Measurements from ENCODE around the gene DNAAF5. TPM values are rescaled to one million over a fixed set of nuclear protein-coding genes. Genes with fewer than 3 reads are reported as not detected.

Gene DNAAF5
- total RNA-seq, 1 donor from 2014 or later = 12.1 TPM

DNA sequence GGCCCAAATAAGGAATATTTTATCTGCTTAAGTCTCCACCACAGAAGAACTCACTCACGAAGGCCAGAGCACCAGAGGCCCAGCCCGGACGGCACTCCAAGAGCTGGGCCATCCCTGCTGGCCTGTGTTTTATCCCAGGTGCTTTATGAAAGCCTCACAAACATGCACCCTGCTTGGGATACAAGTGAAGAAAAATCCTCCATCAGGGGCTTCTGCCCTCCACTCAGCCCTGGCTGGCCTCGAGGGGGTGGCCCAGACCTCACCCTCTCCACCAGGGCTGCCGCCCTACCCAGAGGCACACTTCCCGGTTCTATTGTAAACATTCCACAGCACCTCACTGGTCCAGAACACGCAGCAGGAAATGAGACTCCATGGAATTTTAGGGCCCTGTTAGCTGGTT is 19.8 kb upstream of the DNAAF5 start:
- DNase-seq (ENCODE audit: low read depth in 2 of 2) = no peak

DNA sequence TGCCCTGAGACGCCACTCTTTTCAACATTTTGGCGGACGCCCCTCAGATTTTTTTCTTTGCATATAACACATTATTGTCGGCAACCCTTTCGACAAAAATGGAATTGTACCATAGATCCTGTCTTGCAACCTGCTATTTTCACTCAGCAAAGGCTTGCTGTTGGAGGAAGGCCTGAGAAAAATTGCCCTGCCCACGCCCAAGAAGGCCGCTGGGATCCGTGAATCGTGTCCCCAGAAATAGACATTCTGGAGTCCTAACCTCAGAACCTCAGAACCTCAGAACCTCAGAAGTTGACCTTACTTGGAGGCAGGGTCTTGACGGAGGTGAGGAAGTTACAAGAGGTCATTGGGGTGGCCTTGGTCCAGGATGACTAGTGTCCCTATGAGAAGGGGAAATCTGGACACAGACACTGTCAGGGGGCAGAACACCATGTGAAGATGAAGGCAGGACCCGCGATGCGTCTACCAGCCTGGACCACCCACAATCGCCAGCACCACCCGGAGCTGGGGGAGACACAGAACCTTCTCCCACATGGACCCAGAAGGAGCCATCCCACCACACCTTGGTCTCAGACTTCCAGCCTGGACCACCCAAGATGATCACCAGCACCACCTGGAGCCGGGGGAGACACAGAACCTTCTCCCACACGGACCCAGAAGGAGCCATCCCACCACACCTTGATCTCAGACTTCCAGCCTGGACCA is 19.1 kb upstream of the DNAAF5 start:
- DNase-seq (ENCODE audit: low read depth in 2 of 2) = no peak

GRCh38 chr7:710161-710560 is 16.3 kb upstream of the DNAAF5 start:
- DNase-seq (ENCODE audit: low read depth in 2 of 2) = no peak

GRCh38 chr7:711093-711921 is 15.2 kb upstream of the DNAAF5 start:
- DNase-seq (ENCODE audit: low read depth in 2 of 2) = peak; percentile 41 to 45

DNA sequence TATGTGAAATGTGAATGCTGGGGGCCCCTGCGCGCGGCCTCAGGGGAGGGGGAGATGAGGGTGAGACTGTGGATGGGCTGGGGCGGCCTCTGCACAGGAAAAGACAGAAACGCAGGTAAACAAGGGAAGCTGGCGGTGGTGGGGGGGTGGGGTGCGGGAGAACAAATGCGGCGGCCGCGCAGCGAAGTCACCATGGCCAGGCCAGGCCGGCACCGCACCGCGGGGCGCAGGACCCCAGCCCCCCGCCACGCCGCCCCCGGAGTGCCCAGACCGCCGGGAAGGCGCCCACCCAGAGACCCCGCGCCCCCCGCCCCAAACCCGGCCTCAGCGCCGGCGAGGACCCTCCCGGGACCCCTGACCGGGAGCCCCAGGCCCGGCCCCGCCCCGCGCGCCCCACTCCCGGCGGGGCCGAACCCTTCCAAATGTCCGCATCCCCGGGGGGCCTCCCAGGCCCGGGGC is 14.5 kb upstream of the DNAAF5 start:
- no peak for DNase-seq (ENCODE audit: low read depth in 2 of 2)

- no peak for DNase-seq (ENCODE audit: low read depth in 2 of 2)
These were observed 13.9 kb upstream of the DNAAF5 start for GRCh38 chr7:712381-713138.

DNA sequence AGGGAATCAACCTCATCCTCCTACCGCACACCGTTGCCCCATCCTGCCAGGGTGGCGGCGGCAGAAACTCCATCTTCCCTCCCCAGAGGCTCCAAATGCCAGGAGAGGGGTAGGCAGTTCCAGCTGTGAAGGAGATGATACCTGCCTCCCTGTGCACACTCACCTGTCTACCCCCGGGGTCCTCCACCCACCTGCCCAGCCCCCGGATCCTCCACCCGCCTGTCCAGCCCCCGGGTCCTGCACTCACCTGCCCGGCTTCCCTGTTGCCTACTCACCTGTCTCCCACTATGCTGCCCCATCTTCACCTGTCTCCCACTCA is 13.4 kb upstream of the DNAAF5 start:
- DNase-seq (ENCODE audit: low read depth in 2 of 2) = no peak

- DNase-seq (ENCODE audit: low read depth in 2 of 2) = no peak
These were observed 12.8 kb upstream of the DNAAF5 start for GRCh38 chr7:713488-714230.

DNA sequence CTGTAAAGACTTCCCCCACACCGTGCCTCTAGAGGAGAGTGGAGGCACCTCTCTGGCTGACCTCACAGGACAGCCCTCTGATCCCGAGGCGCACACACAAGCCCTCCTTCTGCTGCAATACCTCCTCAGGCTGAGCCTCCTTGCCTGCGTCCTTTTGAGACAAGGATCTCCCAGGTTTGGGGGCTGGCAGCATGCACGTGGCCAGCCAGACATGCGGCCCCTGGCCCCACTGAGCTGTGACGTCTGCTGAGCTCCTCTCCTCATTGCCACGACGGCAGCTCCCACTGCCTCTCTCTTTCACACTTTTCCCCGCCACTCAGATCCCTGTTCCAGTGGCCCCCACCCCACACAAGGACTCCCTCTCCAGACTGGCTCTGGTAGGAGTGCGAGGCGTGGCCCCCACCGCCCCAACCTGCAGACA is 12.2 kb upstream of the DNAAF5 start:
- DNase-seq (ENCODE audit: low read depth in 2 of 2) = no peak

DNA sequence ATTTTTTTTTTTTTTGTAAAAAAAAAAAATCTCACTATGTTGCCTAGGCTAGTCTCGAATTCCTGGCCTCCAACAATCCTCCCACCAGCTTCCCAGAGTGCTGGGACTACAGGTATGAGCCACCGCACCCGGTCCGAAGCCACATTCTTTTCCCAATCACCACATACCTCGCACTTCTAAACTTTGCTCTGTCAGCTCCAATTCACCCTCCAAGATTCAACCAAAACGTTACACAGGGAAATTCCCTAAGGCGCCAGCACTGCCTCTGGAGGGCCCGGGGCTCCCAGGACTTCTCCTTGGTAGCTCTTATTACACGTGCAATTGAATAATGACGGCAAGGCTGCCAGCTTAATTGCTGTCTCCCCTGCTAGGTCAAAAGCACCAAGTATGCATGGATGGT is 10.3 kb upstream of the DNAAF5 start:
- no peak for DNase-seq (ENCODE audit: low read depth in 2 of 2)

DNA sequence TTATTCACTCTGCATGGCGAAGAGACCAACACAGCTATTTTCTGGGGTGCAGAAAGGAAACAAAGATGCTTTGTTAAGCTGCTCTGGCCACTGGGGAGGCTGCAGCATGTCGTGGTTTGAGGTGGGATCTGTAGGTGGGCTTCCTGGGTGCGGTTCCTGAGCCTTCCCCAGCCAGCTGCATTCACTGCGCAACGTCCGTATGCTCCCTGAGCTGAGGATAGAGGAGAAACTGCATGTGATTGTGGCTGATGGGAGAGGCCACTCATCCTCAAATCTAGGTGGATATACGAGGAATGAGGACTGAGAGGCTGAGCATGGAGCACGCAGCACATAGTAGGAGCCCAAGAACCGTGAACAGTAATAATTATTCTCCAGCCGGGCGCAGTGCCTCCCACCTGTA is 9.9 kb upstream of the DNAAF5 start:
- DNase-seq (ENCODE audit: low read depth in 2 of 2) = no peak

DNA sequence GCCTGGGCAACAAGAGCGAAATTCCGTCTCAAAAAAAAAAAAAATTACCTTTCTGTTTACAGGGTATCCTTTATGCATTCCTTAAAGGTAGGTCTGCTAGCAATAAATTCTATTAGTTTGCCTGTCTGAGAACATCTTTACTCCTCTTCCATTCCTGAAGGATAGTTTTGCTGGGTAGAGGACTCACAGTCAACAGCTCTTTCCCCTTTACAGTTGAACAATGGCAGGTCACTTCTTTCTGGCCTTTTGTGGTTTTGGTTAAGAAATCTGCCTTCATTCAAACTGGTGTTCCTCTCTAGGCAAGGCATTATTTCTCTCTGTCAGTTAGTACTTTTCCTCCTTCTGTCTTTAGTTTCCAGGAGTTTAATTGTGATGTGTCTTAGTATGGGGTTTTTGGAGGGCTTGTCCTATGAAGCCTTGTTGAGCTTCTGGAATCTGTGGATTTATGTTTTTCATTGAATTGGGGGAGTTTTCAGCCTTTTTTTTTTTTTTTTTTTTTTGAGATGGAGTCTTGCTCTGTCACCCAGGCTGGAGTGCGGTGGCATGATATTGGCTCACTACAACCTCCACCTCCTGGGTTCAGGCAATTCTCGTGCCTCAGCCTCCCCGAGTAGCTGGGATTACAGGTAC is 4.8 kb upstream of the DNAAF5 start:
- DNase-seq (ENCODE audit: low read depth in 2 of 2) = no peak

DNA sequence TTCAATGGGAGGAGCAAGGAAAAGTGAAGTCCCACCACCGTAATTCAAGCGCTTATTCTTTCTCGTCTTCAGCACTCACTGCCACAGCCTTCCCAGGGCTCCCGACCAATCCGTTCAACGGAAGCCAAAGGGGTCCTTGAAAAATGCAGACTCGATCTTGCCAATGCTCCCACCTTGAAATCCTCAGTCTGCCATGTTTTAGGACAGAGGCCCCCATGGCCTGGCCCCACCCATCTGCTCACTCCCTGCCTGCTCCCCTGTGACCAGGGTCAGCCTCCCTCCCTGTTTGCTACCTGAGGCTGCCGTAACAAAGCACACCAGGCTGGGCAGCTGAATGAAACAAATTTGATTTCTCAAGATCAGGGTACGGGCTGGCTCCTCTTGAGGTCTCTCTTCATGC is 3.0 kb upstream of the DNAAF5 start:
- no peak for DNase-seq (ENCODE audit: low read depth in 2 of 2)

- DNase-seq (ENCODE audit: low read depth in 2 of 2) = no peak
These were observed 2.2 kb upstream of the DNAAF5 start for GRCh38 chr7:724298-724697.

GRCh38 chr7:725223-726005 is 1.1 kb upstream of the DNAAF5 start:
- DNase-seq (ENCODE audit: low read depth in 2 of 2) = no peak

GRCh38 chr7:726854-727103 is 280 bp downstream of the DNAAF5 start:
- DNase-seq (ENCODE audit: low read depth in 2 of 2) = peak in 1 of 2 donors; percentile 50

GRCh38 chr7:727104-727805 is 756 bp downstream of the DNAAF5 start, which contains the start of gene PRKAR1B:
PRKAR1B (minus strand) TSS chr7:727281; CDS start chr7:711505, 15,776 bp downstream.
- peak in 1 of 2 donors; percentile 22 for DNase-seq (ENCODE audit: low read depth in 2 of 2)

DNA sequence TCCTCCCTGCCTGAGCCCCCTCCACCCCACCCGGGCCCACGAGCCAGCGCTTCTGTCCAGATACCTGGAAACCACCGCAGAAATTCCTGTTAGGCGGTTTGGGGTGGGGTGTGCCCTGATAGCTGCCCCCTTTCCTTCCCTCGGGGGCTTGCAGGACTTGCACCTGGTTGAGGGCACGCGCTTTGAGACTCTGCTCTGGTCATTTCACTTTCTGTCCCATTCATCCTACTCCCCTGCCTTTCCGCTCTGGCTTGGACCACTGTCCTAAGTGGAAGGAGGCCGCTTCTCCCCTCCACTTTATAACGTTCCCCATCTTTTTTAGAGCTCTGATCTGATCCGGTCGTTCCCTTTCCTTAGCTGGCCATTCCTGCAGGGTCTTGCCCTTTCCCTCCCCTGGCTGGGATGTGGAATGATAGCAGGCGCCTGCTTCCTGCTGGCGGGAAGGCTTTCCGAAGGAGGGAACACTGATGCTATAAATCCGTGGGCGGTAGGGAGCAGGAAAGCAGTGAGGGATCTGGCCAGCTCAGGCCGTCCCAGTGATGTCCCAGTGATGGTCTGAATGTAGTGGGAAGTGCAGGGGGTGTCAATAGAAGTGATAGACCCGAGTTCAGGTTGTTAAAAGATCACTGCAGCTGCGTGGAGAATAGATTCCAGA is 1.4 kb downstream of the DNAAF5 start:
- peak; percentile 32 to 53 for DNase-seq (ENCODE audit: low read depth in 2 of 2)

- DNase-seq (ENCODE audit: low read depth in 2 of 2) = no peak
These were observed 2.1 kb downstream of the DNAAF5 start for GRCh38 chr7:728602-729001.

Data from lung microvascular endothelial cell (primary cell).